K562 (cell line): ENCODE data around the gene ATCAY. TPM values are rescaled to one million over a fixed set of nuclear protein-coding genes. Genes with fewer than 3 reads are reported as not detected.
A peak's percentile ranks its signal among the peaks of the same experiment; 100 is the strongest.

ENCODE experiments used
- ARID1B ChIP-seq: fragments of 450-650 bp; IDR thresholded peaks from 2 replicates; pipeline ENCODE4 v1.6.1; 2016; ENCODE audit warnings: antibody characterized with exemption, mild to moderate bottlenecking, inconsistent platforms
- CGGBP1 ChIP-seq: fragments of 250-450 bp; sonication (Bioruptor Pico); IDR thresholded peaks from 2 replicates; pipeline ENCODE4 v1.9.0; 2021; ENCODE audit warnings: mild to moderate bottlenecking
- ELF2 ChIP-seq: fragments of 250-450 bp; sonication (Bioruptor Pico); IDR thresholded peaks from 2 replicates; pipeline ENCODE4 v1.5.0; 2021; ENCODE audit warnings: mild to moderate bottlenecking
- FUS ChIP-seq: fragments of 200-400 bp; formaldehyde crosslinking; optimal IDR thresholded peaks from 2 replicates; pipeline ENCODE3; 2017; ENCODE audit warnings: low read depth, low read length
- GTF2A2 ChIP-seq: IDR thresholded peaks from 2 replicates; pipeline ENCODE4 v1.6.1; 2016; ENCODE audit warnings: mild to moderate bottlenecking, missing genetic modification characterization, missing compliant biosample characterization
- GTF2B ChIP-seq: IDR thresholded peaks from 2 replicates; pipeline ENCODE4 v1.6.1; 2011; ENCODE audit not compliant: insufficient read length; ENCODE audit errors: extremely low read depth
- HDAC6 ChIP-seq: IDR thresholded peaks from 2 replicates; pipeline ENCODE4 v1.6.1; 2012; ENCODE audit warnings: low read depth, mild to moderate bottlenecking, control low read depth, inconsistent platforms, low read length, moderate library complexity
- MEF2D ChIP-seq: conservative IDR thresholded peaks from 2 replicates; pipeline ENCODE4 v1.6.1; 2016; ENCODE audit warnings: low read depth, missing genetic modification characterization, missing compliant biosample characterization
- RAD21 ChIP-seq, 2 experiments: fragments of 250-450 bp in 1 of 2; fragments of 450-650 bp in 1 of 2; sonication (Bioruptor Pico) in 1 of 2; formaldehyde crosslinking in 1 of 2; IDR thresholded peaks in 1 of 2; conservative IDR thresholded peaks in 1 of 2; 2 replicates each; pipeline versions ENCODE4 v1.4.0 to v1.8.0; 2020 to 2022; ENCODE audit warnings: mild to moderate bottlenecking in 2 of 2, moderate library complexity in 1 of 2
- SMARCA4 ChIP-seq: fragments of 450-650 bp; IDR thresholded peaks from 2 replicates; pipeline ENCODE4 v1.6.1; 2016
- TCFL5 ChIP-seq: fragments of 250-450 bp; sonication (Bioruptor Pico); conservative IDR thresholded peaks from 2 replicates; pipeline ENCODE4 v1.6.1; 2021; ENCODE audit warnings: mild to moderate bottlenecking, moderate library complexity, matching md5 sums
- U2AF2 ChIP-seq: fragments of 200-400 bp; formaldehyde crosslinking; optimal IDR thresholded peaks from 2 replicates; pipeline ENCODE3; 2017; ENCODE audit warnings: low read depth, mild to moderate bottlenecking, low read length
- VEZF1 ChIP-seq: fragments of 200-800 bp; sonication (Bioruptor generic); IDR thresholded peaks from 2 replicates; pipeline ENCODE4 v1.6.1; 2017; ENCODE audit warnings: missing genetic modification characterization, missing compliant biosample characterization
- ZBTB1 ChIP-seq: sonication (generic); formaldehyde crosslinking; IDR thresholded peaks from 2 replicates; pipeline ENCODE4 v1.8.1; 2023; ENCODE audit warnings: missing genetic modification reagents, low read depth, mild to moderate bottlenecking, borderline replicate concordance
- ZNF140 ChIP-seq: fragments of 250-450 bp; sonication (Bioruptor Pico); IDR thresholded peaks from 2 replicates; pipeline ENCODE4 v1.8.0; 2021; ENCODE audit warnings: moderate library complexity, mild to moderate bottlenecking, inconsistent platforms
- ZNF175 ChIP-seq: fragments of 200-800 bp; sonication (Bioruptor generic); IDR thresholded peaks from 2 replicates; pipeline ENCODE4 v1.6.1; 2016; ENCODE audit warnings: low read depth, mild to moderate bottlenecking, missing genetic modification characterization, missing compliant biosample characterization
- ZNF23 ChIP-seq: fragments of 250-450 bp; sonication (Bioruptor Pico); IDR thresholded peaks from 2 replicates; pipeline ENCODE4 v1.4.0; 2020; ENCODE audit warnings: mild to moderate bottlenecking
- ZNF384 ChIP-seq: IDR thresholded peaks from 2 replicates; pipeline ENCODE4 v1.6.1; 2012; ENCODE audit warnings: low read depth, low read length, improper control_type of control experiment
- ZNF41 ChIP-seq: fragments of 250-450 bp; sonication (Bioruptor Pico); conservative IDR thresholded peaks from 2 replicates; pipeline ENCODE4 v1.4.0; 2020; ENCODE audit warnings: mild to moderate bottlenecking
- ZNF592 ChIP-seq: fragments of 450-650 bp; IDR thresholded peaks from 2 replicates; pipeline ENCODE4 v1.6.1; 2017; ENCODE audit warnings: antibody characterized with exemption, mild to moderate bottlenecking
- ZNF668 ChIP-seq: fragments of 250-450 bp; sonication (Bioruptor Pico); IDR thresholded peaks from 2 replicates; pipeline ENCODE4 v1.8.0; 2022; ENCODE audit warnings: mild to moderate bottlenecking, inconsistent platforms
- ZNF707 ChIP-seq: fragments of 250-450 bp; sonication (Bioruptor Pico); conservative IDR thresholded peaks from 2 replicates; pipeline ENCODE4 v1.8.0; 2022; ENCODE audit warnings: inconsistent platforms, mild to moderate bottlenecking, moderate library complexity
- polyA plus RNA-seq, 8 experiments: library from polyadenylated mRNA; depleted of rRNA in 4 of 8; stranded (reverse) in 5 of 8; unstranded in 3 of 8; fragments of >200 nt; fragmentation: Nextera tagmentation in 2 of 8; fragmentation: Illumina TruSeq in 1 of 8; extraction: Ambion mirVana in 2 of 8; extraction: Trizol in 1 of 8; gene quantifications; 2 replicates each; pipeline versions ENCODE4 v1.2.1 to v1.2.3, GENCODE V29; 2011 to 2014; ENCODE audit warnings: inconsistent platforms in 1 of 8, missing spikeins in 1 of 8
- total RNA-seq, 7 experiments: library from RNA; depleted of rRNA in 6 of 7; stranded (reverse); fragments of >200 nt in 6 of 7; fragmentation: Illumina TruSeq in 2 of 7; extraction: Trizol in 2 of 7; gene quantifications; 2 replicates each; pipeline versions ENCODE4 v1.2.1 to v1.2.3, GENCODE V29; 2011 to 2021; ENCODE audit warnings: low replicate concordance in 1 of 7

Gene ATCAY
- total and polyA plus RNA-seq, 9 of the 15 experiments (the other 6 are each of a cell fraction or from before 2014, with no cell fraction given) = not detected

GRCh38 chr19:3950871-3951861, 70.7 kb downstream of the ATCAY start (continued):
- TF ChIP-seq ZNF592 (peak; percentile 91), GTF2A2 (tag) (no peak), ZNF23 (no peak), TCFL5 (CRISPR knock-in tag) (no peak), ZBTB1 (CRISPR knock-in tag) (no peak), VEZF1 (CRISPR knock-in tag) (peak; percentile 72; the same call in 1 of the 2 replicates), SMARCA4 (peak; percentile 68), MEF2D (tag) (no peak), HDAC6 (no peak), ZNF41 (CRISPR knock-in tag) (no peak), ELF2 (CRISPR knock-in tag) (no peak), ZNF140 (CRISPR knock-in tag) (no peak), GTF2B (no peak), ZNF668 (CRISPR knock-in tag) (no peak), ZNF707 (CRISPR knock-in tag) (no peak), ARID1B (peak; percentile 90), ZNF175 (CRISPR knock-in tag) (peak; percentile 75), FUS (no peak), RAD21 (CRISPR knock-in tag; conservative IDR thresholded peaks at IDR 0.05 in 1 of 2, IDR thresholded peaks at IDR 0.05 in 1 of 2) (no peak), ZNF384 (no peak), CGGBP1 (CRISPR knock-in tag) (no peak), U2AF2 (no peak)
